OCI-LY3 (cell line): ENCODE measurements around the gene TTC32.
A peak's percentile ranks its signal among the peaks of the same experiment; 100 is the strongest.

Source experiments
- H2AFZ ChIP-seq: fragments of 200-600, 300-600 bp; shearing (Covaris generic); 2 replicates; pipeline ENCODE4 v1.6.0; 2014; ENCODE audit warnings: antibody characterized with exemption, low read depth, low read length
- H3K27ac ChIP-seq: fragments of 200-600, 300-600 bp; sonication (generic); 2 replicates; pipeline ENCODE4 v1.5.1; 2014; ENCODE audit warnings: mild to moderate bottlenecking, low read length, moderate library complexity, mixed read lengths
- H3K27me3 ChIP-seq: fragments of 200-600, 300-600 bp; sonication (generic); 2 replicates; pipeline ENCODE4 v1.6.1; 2014; ENCODE audit warnings: low read depth, low read length, mixed read lengths
- H3K36me3 ChIP-seq: fragments of 200-600, 300-600 bp; sonication (generic); replicated peaks from 2 replicates; pipeline ENCODE3; 2014; ENCODE audit warnings: low read depth, low read length, mixed read lengths
- H3K4me1 ChIP-seq: fragments of 300-600, 200-600 bp; sonication (generic); 2 replicates; pipeline ENCODE4 v1.6.1; 2014; ENCODE audit warnings: low read length, mixed read lengths
- H3K4me2 ChIP-seq: fragments of 200-600, 300-600 bp; sonication (generic); 2 replicates; pipeline ENCODE4 v1.6.1; 2014; ENCODE audit warnings: low read length, mixed read lengths
- H3K4me3 ChIP-seq: fragments of 300-600, 200-600 bp; sonication (generic); 2 replicates; pipeline ENCODE4 v1.5.1; 2014; ENCODE audit warnings: antibody characterized with exemption, mild to moderate bottlenecking, low read length, moderate library complexity
- H3K79me2 ChIP-seq: fragments of 300-600, 200-600 bp; shearing (Covaris generic); 2 replicates; pipeline ENCODE4 v1.6.1; 2014; ENCODE audit warnings: mild to moderate bottlenecking, low read length, mixed read lengths
- H3K9ac ChIP-seq: fragments of 300-600, 200-600 bp; shearing (Covaris generic); 2 replicates; pipeline ENCODE4 v1.6.0; 2014; ENCODE audit warnings: mild to moderate bottlenecking, low read length, moderate library complexity
- H3K9me3 ChIP-seq: fragments of 200-600, 300-600 bp; shearing (Covaris generic); 2 replicates; pipeline ENCODE4 v1.6.1; 2014; ENCODE audit warnings: low read length, mixed read lengths; ENCODE audit not compliant: insufficient read depth
- H4K20me1 ChIP-seq: fragments of 200-600, 300-600 bp; sonication (generic); 2 replicates; pipeline ENCODE4 v1.6.1; 2016; ENCODE audit warnings: low read length, mixed read lengths; ENCODE audit not compliant: insufficient read depth
- EZH2phosphoT487 ChIP-seq: fragments of 200-600 bp; shearing (Covaris generic); IDR thresholded peaks from 2 replicates; pipeline ENCODE4 v1.6.1; 2018; ENCODE audit warnings: antibody characterized with exemption, mixed run types, low read depth
- TF ChIP-seq, protein P1 (sequence below): fragments of 200-600, 300-600 bp; sonication (generic); IDR thresholded peaks from 2 replicates; pipeline ENCODE4 v1.5.1; 2014; ENCODE audit warnings: antibody characterized with exemption, low read length, low read depth

Gene TTC32

DNA sequence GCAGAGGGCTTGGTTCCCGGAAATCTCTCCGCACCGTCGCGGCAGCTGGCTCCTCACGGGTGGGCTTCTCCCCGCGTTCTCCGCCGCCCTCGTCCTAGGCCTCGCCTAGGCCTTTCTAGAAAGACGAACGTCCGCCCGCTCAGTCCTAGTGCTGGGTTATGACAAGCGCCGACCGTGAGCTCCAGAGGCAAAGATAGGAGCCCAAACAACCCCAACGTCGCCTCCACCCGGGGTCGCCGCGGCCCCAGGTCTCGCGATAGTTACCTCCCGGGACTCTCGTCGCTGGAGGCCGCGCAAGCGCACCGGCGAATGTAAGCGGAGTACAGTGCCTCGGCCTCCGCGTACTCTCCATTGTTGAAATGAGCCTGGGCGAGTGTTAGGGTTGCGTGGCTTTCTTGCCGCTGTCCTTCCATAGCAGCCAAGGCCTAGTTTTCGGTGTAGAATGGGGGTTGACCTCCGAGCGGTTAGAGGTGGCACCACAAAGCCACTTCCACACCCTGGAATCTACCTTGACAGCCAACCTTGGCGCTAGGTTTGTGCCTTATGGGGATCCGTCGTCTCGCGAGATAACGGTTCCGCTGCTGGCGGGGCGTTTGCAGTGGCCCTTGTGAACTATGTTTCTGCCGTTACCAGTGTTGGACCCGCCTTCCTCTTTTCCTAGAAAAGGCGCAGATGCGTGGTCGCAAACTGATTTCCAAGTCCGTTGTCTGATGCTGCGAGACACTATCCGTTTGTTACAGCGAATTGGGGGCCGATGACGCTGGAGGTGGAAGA, at the start of gene TTC32:
Gene TTC32 (minus strand): TSS at position 542 of the 774 bp plus-strand sequence. CDS start 129 bp downstream, at position 413.
- H3K4me2 ChIP-seq = peak within 1 kb of the TSS; percentile 91
- H3K9me3 ChIP-seq = no peaks in the 10 kb centered on the region
- no peaks in the 10 kb centered on the region for H3K27me3 ChIP-seq
- H3K4me3 ChIP-seq = peak within 1 kb of the TSS; percentile 85
- peaks cover 44% of the 10 kb centered on the region for H3K79me2 ChIP-seq
- peaks cover 26% of the 10 kb centered on the region for H4K20me1 ChIP-seq
- peak within 1 kb of the TSS; percentile 81 for H3K9ac ChIP-seq
- H2AFZ ChIP-seq = peak within 1 kb of the TSS; percentile 84
- peak within 1 kb of the TSS; percentile 80 for H3K27ac ChIP-seq
- peaks cover 2% of the 10 kb centered on the region for H3K36me3 ChIP-seq
- peaks cover 39% of the 10 kb centered on the region for H3K4me1 ChIP-seq
- TF ChIP-seq, protein P1, sequence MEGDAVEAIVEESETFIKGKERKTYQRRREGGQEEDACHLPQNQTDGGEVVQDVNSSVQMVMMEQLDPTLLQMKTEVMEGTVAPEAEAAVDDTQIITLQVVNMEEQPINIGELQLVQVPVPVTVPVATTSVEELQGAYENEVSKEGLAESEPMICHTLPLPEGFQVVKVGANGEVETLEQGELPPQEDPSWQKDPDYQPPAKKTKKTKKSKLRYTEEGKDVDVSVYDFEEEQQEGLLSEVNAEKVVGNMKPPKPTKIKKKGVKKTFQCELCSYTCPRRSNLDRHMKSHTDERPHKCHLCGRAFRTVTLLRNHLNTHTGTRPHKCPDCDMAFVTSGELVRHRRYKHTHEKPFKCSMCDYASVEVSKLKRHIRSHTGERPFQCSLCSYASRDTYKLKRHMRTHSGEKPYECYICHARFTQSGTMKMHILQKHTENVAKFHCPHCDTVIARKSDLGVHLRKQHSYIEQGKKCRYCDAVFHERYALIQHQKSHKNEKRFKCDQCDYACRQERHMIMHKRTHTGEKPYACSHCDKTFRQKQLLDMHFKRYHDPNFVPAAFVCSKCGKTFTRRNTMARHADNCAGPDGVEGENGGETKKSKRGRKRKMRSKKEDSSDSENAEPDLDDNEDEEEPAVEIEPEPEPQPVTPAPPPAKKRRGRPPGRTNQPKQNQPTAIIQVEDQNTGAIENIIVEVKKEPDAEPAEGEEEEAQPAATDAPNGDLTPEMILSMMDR = no peak
- TF ChIP-seq EZH2phosphoT487 = no peak

- Histone ChIP-seq H2AFZ (no peak overlapping the region), H3K9ac (no peak overlapping the region), H3K4me1 (no peaks in the 10 kb centered on the region), H3K27ac (no peak overlapping the region), H3K9me3 (no peaks in the 10 kb centered on the region), H3K36me3 (no peaks in the 10 kb centered on the region), H4K20me1 (no peaks in the 10 kb centered on the region), H3K27me3 (no peaks in the 10 kb centered on the region), H3K79me2 (no peaks in the 10 kb centered on the region), H3K4me2 (no peak overlapping the region), H3K4me3 (no peak overlapping the region)
- TF ChIP-seq, protein P1 = no peak
- no peak for TF ChIP-seq EZH2phosphoT487
Observed at GRCh38 chr2:19949071-19949470, 47.3 kb upstream of the TTC32 start.

- no peaks in the 10 kb centered on the region for H3K4me1 ChIP-seq
- H3K4me3 ChIP-seq = no peak overlapping the region
- H3K4me2 ChIP-seq = no peak overlapping the region
Observed at GRCh38 chr2:19947184-19947940, 45.6 kb upstream of the TTC32 start.

More at GRCh38 chr2:19947184-19947940, 45.6 kb upstream of the TTC32 start:
- no peak overlapping the region for H2AFZ ChIP-seq
- H3K27ac ChIP-seq = no peak overlapping the region
- H4K20me1 ChIP-seq = no peaks in the 10 kb centered on the region
- TF ChIP-seq EZH2phosphoT487 = no peak
- TF ChIP-seq, protein P1 = no peak
- H3K9ac ChIP-seq = no peak overlapping the region
- H3K79me2 ChIP-seq = no peaks in the 10 kb centered on the region
- H3K36me3 ChIP-seq = no peaks in the 10 kb centered on the region
- no peaks in the 10 kb centered on the region for H3K27me3 ChIP-seq
- H3K9me3 ChIP-seq = no peaks in the 10 kb centered on the region
